CD4-positive, alpha-beta T cell treated with Interleukin-17A for 1 hour (primary cell): ENCODE results near the gene RHBDD3.
"Not testable (repeated sequence)": the region's sequence is repeated elsewhere in the genome, so short reads cannot be mapped to it uniquely, and the experiment has no call there.

Source experiments
- DNase-seq: peaks from one replicate; pipeline ENCODE4 v3.0.0-alpha.2; 2020

Gene RHBDD3

DNA sequence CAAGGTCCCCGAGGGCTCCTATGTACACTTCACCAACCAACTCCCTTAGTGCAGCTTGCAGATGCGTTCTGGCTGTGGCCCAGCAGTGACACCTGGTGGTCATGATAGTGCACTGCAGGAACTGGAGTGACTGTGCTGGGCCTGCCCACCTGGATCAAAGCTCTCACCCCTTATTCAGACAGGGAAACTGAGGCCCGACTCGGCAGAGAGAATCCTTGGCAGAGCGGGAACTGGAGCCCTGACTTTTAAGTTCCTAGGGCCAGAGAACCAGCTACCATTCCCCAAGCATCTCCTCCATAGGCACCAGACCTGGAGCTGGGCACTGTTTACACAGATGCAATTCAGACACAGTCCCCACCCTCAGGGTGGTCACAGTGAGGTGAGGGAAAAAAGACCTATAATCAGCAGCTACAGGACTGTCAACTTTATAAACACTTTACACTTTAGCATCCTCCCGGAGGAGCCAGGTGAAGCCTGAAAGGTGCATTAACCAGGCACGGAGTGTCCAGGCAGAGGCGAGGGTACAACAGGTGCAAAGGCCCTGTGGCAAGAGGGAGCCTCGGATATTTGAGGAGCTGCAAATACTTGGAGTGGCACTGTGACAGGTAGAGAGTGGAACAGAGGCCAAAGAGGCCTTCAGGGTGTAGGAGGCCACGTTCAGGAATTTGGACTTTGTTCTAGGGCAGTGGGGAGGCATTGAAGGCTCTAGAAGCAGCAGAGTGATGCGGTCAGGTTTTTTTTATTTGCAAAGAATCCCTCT lies 22.0 kb downstream of the RHBDD3 start:
- DNase-seq = peak; percentile 66

DNA sequence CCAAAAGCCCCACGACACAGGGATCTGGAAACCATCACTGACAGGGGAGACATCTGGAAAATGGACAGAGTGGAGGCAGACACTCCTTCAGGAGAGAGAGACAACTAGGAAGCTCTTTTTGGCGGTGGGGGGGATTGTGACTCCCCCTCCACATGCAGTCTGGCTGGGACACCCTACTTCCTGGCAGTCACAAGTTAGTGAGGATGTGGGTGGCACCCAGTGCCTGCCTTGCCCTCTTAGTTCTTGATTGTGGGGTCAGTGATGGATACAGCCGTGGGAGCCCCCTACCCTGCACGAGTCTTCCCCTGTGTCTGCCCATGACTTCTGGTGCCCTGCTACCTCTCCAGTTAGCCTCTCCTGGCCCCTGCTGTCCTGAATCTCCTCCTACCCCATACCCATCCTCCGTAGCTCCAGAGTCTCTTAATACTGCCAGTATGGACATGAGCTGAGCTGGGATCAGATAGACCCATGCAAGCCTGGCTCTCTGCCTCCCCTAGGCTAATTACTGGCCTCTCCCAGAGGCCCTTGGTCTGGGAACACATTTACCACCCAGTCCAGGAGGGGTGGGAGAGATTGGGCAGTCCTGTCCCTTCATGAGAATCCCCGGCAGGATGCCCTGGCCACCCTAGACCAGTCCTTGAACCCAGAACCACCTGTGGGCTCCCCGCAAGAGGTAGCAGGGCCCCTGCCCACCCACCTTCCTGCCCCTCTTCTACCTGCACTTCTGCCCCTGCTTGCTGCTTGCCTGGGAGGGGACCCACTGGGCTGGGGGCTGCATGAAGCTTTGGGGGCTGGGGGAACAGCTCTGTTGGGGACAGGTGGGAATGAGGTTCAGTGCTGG lies 22.8 kb downstream of the RHBDD3 start:
- no peak for DNase-seq

DNA sequence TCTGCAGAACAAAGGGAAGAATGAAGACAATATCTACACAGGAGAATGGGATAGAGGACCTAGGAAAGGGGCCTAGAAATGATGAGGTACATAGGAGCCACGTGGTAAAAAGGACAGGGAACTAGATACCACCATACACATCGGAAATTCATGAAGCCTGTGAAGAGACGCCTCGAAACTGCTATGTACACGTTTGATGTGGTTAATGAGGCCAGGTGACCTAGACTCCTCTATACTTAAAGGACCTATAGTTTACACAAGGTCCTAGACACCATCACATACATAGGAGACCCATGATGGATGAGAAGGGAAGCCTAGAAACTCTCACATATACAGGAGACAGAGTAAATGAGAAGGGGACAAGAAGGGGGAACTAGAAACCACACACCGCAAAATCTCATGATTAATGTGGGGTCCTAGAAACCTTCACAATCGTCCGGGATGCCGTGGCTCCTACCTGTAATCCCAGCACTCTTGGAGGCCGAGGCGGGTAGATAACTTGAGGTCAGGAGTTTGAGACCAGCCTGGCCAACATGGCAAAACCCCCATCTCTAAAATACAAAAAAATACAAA lies 23.8 kb downstream of the RHBDD3 start:
- DNase-seq = no peak

DNA sequence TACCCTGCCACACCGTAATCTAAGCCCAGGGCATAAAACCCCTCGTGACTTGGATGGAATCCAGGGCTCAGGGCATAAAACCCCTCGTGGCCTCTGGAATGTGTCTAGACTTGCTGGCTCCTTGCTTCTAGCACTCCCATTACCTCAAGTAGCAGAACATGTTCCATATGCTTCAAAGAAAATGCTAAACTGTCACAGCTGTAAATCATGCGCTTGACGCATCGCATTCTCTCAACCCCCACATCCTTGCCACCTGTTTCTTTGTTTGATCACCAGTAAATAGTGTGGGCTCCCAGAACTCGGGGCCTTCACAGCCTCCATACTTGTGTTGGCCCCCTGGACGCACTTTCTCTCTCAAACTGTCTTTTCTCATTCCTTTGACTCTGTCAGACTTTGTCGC lies 27.3 kb downstream of the RHBDD3 start:
- DNase-seq = not testable (repeated sequence)

DNA sequence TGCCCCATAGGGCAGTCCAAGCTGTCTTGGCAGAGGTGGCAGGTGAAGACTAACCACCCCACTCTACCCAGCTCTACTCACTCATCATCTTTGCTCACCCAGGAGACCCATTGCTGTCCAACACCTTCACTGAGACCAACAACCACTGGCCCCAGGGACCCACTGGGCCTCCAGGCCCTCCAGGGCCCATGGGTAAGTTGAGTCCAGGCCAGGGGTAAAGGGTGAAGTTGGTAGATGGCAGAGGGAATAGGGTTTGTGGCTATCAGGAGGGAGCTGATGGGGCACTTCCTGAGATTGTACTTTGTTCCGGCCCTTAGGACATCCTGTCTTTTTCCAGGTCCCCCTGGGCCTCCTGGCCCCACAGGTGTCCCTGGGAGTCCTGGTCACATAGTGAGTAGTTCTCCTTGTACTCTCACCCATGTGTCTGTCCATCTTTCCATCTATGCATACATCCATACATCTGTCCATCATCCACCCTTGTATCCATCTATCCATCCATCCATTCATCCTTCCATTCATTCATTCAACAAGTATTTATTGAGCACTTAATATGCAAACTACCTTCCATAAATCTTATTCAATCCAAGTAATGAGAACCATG lies 34.4 kb downstream of the RHBDD3 start:
- no peak for DNase-seq

DNA sequence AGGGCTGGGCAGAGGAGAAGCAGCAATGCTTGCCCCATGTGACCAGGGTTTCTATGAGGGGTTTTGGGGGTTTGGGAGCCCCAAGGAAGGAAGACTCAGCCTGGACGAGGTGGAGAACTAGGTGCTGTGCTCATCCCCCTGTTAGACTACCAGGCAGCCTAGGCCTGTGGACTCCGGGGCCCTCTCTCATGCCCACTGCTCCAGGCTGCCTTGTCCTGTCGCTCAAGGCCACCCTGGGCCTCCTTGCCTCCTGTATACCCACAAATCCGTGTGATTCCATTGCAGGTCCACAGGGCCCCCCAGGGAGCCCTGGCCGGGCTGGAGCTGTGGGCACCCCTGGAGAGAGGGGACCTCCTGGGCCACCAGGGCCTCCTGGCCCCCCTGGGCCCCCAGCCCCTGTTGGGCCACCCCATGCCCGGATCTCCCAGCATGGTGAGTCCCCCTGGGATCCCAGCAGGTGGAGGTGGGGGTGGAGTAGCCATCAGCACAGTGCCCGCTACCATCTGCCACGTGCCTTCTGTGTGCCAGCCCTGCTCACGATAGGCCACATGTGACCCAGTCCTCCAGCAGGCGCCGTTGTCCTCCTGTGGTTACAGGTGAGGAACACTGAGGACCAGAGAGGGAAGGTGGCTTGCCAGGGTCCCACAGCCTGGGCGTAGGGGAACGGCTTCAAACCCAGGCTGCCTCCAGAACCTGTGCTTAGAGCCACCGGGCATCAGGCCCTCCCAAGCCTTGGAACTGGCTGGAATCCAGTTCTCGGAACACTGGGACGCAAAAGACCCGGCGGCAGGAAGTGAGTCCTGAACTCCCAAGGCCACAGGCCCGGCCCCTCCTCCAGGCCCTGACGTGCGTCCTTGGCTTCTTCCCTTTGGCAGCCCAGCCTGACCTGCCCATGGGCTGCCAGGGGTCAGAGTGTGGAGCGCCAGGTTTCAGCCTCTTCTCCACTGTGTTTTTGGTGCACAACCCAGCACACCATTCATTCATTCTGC lies 35.5 kb downstream of the RHBDD3 start:
- DNase-seq = no peak

DNA sequence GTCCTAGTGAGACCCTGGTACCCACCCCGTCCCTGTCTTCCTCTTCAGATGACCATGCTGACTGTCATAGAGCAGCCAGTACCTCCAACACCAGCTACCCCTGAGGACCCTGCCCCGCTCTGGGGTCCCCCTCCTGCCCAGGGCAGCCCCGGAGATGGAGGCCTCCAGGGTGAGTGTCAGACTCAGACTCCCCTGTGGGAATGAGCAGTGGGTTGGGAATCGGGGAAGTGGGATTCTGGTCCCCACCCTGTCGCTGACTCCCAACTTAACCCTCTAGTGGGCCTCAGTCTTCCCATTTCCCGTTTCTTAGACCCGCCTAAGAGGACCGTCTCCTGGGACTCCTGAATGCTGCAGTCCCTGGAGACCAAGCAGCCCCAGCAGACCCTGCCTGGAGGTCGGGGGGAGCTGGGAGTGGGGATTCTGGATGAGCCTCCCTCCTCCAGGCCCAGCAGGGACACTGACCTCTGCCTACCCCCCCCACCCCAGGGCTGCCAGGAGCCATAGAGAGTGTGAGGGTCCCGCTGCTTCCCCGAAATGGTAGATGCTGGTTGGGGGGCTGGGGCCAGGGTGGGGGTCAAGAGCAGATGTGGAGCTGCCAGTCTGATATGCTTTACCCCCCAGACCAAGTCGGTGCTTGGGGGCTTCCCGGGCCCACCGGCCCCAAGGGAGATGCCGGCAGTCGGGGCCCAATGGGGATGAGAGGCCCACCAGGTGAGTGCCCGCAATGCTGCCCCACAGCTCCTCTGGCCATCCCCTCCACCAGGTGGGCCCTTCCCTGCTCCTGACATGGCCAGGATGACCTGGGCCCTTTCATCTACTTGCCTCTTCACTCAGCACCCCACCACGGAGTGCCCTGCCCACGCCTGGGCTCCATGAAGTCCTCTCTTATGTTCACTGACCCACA lies 36.6 kb downstream of the RHBDD3 start:
- no peak for DNase-seq

DNA sequence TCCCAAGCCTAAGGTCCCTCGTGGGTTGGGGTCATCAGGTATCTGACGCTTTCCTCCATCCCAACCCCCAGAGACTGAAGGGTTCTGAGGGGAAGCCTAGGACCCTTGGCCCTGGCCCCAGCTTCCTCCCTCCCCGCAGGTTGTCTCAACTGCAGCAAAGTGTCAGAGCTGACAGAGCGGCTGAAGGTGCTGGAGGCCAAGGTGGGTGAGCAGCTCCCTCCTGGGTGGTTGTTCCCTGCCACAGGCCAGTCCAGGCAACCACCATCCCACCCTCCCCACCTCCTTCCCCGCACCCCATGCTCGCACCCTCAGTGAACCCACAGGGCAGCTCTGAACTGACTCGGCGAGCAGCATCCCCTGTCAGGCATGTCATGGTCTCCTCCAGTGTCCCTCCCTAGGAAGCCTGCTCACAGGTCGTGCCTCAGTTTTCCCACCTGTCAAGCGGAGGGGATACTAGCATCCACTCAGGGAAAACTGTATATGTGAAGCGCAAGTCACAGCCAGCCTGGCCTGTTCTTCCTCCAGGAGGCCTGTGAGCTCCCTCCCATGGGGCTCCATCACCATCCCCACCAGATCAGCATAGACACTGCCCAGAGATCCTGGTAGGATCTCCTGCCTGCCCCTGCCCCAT lies 41.3 kb downstream of the RHBDD3 start:
- DNase-seq = no peak

DNA sequence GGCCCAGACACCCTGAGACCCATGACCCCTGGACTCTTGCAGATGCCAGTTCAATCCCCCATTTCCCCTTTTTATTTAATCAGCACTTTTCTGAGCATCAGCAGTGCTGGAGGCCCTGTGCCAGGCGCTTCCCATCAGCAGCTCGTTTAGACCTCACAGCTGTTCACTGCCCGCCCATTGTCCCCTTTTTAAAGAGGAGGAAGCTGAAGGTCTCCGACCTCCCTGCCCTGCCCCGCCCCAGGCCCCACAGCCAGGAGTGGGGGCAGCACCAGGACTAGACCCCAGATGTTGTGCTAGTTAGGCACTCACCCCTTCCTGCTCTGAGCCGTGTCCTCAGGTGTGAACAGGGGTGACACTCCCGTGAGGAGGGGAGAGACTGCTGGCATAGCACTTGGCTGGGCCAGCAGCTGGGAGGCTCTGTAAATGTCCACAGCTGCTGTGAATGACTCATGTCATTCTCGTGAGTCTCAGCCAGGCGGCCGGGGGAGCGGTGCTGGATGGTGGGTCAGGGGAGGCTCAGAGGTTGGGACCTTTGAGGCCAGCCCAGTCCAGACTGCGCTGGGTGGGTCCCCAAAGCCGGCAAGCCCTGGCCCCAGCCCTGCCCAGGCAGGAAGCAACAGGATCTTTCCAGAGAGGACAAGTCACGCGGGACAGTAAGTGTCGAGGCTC lies 42.2 kb downstream of the RHBDD3 start:
- no peak for DNase-seq

DNA sequence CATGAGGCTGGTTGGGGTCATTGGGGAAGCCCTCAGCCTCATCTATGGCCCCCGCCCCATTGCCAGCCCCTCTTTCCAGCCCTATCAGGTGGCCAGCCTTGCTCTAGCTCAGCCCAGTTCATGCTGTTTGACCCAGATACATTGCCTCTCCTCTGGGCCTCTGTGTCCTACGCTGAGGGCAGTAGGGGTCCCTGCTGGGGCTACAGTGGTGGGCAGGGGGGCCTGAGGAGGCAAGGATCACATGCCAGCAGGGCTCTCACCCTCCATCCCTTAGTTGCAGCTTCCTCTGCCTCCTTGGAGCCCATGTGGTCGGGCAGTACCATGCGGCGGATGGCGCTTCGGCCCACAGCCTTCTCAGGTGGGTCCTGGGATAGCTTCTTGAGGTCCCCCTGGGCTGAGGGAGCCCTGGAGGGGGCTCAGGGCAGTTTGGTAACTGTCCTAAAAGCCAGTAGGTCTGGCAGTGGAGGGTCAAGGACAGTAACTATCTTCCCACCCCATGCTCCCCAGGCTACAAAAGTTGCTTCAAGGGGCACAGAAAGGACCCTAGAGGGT lies 42.8 kb downstream of the RHBDD3 start:
- no peak for DNase-seq

DNA sequence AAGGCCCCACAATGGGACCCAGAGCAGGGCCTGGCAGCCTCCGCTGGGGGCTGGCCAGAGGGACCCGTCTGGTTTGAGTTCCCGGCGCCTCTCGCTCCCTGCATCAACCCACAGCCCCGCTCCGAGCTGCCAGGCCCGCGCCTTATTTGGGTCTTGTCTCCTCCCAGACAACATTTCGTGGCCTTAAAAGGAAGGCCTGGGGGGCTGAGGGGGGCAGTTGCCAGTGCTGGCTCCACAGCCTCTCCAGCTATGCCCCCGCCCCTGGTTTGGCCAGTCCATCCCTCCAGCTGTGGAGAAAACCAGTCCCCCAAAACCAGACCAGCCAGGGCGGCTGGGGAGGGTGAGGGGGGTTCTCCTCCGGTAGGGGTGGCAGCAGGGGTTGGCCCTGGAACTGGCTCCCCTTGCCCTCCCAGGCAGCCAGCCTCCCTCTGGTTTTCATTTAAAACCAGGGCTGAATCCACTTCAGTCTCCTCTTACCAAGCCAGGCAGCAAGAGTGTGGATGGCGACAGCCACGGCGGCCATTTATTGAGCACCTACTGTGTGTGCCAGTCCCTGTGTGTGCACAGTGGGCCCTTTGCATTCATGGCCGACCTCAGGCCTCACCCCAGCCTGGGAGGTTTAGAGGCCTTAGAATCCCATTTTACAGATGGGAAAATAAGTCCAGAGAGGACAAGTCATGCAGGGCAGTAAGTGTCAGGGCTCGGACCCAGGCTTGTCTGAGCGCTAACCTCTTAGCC lies 43.5 kb downstream of the RHBDD3 start:
- DNase-seq = no peak

DNA sequence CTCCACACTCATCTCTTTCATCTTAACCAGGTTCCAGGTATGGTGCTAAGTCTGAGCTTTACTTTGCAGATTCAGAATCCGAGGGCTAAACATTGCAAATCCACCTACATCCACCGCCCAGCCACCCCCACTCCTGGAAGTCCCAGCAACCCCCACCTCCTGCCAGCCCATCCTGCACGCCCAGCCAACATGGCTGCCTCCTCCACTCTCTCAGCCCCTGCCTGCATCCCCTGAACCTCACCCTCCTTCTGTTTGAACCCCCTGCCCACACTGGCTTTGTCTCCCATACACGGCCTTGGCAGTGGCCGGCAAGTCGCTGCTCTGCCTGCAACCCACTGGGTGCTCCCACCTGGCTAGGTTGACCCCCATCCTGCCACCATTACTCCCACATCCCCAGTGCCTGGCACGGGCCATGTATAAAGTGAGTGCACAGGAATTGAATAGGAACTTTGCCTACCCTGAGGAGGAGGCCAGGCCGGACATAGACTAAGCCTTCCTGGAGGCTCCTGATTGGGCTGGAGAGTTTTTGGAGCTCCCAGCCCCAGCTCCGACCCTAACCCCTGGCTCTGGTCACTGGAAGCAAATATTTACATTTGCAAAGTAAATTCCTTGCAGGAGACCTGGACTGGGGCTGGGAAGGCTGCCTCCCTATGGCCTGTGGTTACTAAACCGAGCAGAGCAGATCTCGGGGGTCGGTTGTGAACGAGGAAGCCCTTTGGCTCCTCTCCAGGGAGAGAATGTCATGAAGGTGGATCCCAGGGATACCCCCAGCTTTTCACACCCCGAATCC lies 47.7 kb downstream of the RHBDD3 start:
- no peak for DNase-seq

DNA sequence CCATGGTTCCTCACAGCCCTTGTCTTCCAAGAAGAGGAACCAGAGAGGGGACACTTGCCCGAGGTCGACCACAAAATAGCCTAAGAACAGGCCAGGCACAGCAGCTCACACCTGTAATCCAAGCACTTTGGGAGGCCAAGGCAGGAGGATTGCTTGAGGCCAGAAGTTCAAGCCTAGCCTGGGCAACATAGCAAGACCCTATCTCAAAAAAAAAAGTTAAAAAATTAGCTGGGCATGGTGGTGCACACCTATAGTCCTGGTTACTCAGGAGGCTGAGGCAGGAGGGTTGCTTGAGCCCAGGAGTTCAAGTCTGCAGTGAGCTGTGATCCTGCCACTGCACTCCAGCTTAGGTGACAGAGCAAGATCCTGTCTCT lies 48.4 kb downstream of the RHBDD3 start:
- DNase-seq = not testable (repeated sequence)

DNA sequence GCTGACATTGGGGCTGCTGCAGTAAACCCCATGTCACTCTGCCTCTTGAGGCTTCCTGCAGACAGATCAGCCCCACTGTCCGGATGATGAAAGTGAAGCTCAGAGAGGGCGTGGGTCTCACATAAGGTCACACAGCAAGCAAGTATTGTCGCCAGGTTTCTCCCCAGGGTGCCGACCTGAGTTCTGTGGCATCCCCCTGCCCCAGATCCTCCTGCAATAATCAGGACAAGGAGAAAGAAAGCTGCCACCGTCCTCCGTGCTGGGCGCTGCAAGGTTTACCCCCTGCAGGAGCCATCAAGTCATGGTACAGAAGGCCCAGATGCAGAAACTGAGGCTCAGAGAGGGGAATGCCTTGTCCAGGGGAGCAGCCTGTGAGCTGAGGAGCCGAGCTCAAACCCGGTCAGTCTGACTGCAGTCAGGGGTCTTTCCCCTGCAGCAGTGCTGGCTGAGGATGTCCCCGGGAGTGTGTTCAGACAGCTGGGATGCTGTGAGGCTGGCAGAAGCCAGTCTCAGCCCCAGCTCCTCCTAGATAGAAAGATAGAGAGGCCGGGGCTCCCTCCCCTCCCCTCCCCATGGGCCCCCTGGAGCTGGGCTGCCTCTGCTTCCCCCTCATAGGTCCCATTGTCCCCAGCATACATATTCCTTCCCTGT lies 48.9 kb downstream of the RHBDD3 start:
- no peak for DNase-seq

DNA sequence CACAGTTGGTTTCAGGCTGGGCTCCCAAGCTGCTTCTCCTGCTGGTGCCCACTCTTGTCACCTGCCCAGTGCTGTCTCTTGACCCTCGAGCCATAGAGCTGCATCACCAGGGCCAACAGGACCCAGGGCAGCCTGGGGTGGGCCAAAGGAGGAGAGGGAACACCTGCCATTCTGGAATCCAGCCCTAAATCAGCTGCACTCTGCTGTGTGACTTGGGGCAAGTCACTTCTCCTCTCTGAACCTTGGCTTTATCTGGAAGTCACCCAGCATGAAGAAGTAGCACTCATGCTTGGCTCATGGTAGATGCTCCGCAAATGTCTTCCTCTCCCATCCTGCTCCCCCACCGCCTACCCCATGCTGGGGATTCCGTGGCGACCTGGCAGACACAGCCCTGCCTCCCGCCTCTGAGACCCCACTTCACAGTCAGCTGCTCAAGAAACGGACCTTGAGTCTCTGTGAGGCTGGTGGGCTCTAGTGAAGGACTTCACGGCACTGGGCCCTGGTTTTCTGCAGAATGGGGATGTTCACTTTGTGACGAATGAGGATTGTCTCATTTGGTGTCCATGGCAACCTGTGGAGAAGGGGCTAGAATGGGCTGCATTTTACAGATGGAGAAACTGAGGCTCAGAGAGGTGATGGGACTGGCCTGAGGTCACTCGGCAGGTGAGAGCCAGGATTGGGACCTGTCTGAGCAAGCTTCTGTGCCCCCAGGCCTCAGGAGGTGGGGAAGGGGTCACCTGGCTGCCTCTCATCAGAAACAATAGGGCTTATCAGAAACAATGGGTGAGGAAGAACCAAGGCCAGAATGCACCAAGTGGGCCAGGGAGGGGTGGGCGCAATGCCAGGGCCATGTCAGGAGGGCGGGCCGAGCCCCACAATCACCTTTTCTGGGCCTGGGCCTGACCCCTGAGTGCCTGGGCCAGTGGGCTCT lies 49.7 kb downstream of the RHBDD3 start:
- no peak for DNase-seq

DNA sequence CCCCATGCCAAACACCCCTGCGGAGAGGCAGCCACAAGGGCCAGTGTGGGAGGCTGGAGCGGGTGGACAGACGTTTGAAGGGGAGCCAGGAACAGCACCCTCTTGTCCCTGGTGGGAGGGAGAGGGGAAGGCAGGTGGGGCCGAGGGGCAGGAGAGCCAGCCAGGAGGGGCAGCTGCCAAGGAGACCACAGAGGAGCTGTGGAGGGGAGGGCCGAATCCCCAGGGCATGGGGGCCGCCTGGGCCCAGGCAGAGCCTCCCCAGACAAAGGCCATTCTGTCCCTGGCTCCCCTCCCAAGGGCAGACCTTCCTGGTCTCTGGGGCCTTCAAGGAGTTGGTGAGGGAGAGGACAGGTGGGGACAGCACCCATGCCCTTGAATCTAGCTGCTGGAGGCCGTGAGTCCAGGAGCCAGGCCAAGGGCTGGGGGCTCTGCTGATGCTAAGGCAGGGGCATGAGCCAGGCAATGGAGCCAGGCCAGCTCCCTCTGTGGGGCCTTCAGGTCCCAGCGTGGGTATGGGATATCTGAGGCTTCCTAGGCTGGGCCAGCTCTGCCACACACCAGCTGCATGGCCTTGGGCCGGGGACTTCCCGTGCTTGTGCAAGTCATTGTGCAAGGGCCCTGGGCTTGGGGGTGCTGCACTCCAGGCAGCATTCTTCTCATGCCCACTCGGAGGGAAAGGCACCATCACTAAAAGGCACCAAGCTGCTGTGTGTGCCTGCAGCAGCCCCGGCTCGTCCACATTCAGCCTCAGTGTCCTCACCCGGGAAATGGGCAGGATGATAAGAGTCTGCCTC lies 50.7 kb downstream of the RHBDD3 start:
- DNase-seq = no peak
